ENCODE data around the gene MPP2. TPM values are rescaled to one million over a fixed set of nuclear protein-coding genes. Genes with fewer than 3 reads are reported as not detected.

Gene MPP2
- total and polyA plus RNA-seq, 2 donors from 2014 or later: 1.2 to 2.7 TPM

- intact Hi-C loops (cut with DNase I): no loop called here
- FAIRE-seq (no peak), DNase-seq (no peak)
- Histone ChIP-seq H3K9me3 (ENCODE audit: control insufficient read depth in 2 of 3, insufficient read depth in 1 of 3, low read length in 3 of 3) (no peaks in the 10 kb centered on the region), H3K36me3 (ENCODE audit: control insufficient read depth in 2 of 3, insufficient read depth in 3 of 3, low read length in 3 of 3) (no peaks in the 10 kb centered on the region), H3K27me3 (ENCODE audit: control insufficient read depth, insufficient read depth, low read length) (no peaks in the 10 kb centered on the region), H3K4me3 (ENCODE audit: low read length in 3 of 3) (peak overlapping the region in 1 of 3 donors; percentile 69), H3K4me1 (ENCODE audit: control insufficient read depth in 2 of 3, insufficient read depth in 2 of 3, low read depth in 1 of 3, low read length in 3 of 3) (peaks cover 0 to 21% (median 0%) of the 10 kb centered on the region in 3 donors), H3K27ac (ENCODE audit: low read depth in 2 of 2, low read length in 2 of 2) (no peak overlapping the region), H3K9ac (ENCODE audit: low read length in 3 of 3) (no peak overlapping the region)
- TF ChIP-seq, protein P1, sequence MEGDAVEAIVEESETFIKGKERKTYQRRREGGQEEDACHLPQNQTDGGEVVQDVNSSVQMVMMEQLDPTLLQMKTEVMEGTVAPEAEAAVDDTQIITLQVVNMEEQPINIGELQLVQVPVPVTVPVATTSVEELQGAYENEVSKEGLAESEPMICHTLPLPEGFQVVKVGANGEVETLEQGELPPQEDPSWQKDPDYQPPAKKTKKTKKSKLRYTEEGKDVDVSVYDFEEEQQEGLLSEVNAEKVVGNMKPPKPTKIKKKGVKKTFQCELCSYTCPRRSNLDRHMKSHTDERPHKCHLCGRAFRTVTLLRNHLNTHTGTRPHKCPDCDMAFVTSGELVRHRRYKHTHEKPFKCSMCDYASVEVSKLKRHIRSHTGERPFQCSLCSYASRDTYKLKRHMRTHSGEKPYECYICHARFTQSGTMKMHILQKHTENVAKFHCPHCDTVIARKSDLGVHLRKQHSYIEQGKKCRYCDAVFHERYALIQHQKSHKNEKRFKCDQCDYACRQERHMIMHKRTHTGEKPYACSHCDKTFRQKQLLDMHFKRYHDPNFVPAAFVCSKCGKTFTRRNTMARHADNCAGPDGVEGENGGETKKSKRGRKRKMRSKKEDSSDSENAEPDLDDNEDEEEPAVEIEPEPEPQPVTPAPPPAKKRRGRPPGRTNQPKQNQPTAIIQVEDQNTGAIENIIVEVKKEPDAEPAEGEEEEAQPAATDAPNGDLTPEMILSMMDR (IDR thresholded peaks at IDR 0.05; ENCODE audit: borderline replicate concordance, extremely low read depth, insufficient read depth): no peak
Observed at GRCh38 chr17:43905400-43905984, 1.8 kb downstream of the MPP2 start.

GRCh38 chr17:43901861-43902589 lies 5.3 kb downstream of the MPP2 start:
- TF ChIP-seq, protein P1 (IDR thresholded peaks at IDR 0.05; ENCODE audit: borderline replicate concordance, extremely low read depth, insufficient read depth): no peak
- Histone ChIP-seq H3K27ac (ENCODE audit: low read depth in 2 of 2, low read length in 2 of 2) (no peak overlapping the region), H3K9ac (ENCODE audit: low read length in 3 of 3) (no peak overlapping the region), H3K4me3 (ENCODE audit: low read length in 3 of 3) (no peak overlapping the region), H3K27me3 (ENCODE audit: control insufficient read depth, insufficient read depth, low read length) (no peaks in the 10 kb centered on the region), H3K36me3 (ENCODE audit: control insufficient read depth in 2 of 3, insufficient read depth in 3 of 3, low read length in 3 of 3) (no peaks in the 10 kb centered on the region), H3K9me3 (ENCODE audit: control insufficient read depth in 2 of 3, insufficient read depth in 1 of 3, low read length in 3 of 3) (no peaks in the 10 kb centered on the region), H3K4me1 (ENCODE audit: control insufficient read depth in 2 of 3, insufficient read depth in 2 of 3, low read depth in 1 of 3, low read length in 3 of 3) (peaks cover 0 to 23% (median 0%) of the 10 kb centered on the region in 3 donors)
- intact Hi-C loops (cut with DNase I): no loop called here
- FAIRE-seq (no peak), DNase-seq (no peak)

DNA sequence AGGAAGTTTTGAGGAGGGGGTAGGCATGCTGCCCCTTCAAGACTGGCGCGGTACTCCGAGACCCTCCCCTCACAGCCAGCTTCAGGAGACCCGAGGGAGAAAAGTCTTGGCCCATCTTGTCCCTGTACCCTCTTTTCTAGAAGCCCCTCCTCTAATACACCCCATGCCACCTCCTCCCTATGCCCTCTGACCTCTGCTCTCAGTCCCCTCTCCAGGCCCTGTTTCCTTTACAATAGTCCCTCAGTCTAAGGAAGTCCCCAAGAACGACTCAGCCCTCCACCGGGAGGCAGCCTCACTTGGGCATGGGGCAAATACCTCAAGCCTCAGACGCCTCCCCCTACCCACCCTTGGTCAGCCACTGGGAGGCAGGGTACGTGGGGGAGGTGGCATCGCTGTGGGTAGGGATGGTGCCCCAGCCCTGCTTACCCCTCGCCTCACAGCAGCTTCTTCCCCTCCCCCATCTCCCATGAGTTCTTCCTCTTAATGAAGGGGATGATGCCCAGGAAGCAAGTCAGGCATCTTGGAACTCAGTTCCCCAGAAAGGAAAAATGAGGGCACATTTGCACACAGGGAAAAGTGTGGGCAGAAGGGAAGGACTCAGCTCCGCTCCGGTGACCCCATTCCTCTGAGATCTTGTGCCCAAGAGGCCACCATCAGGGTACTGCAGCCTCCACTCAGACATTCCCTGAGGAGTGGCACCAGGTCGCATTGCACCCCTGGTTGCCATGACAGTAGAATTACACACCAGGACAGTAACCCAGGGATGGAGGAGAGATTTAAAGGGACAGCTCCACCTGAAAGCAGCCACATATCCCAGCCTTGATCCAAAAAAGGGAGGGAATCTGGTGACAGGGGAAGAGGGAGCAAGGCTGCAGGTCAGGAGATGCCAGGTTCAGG lies 6.2 kb downstream of the MPP2 start:
- H3K9me3 ChIP-seq (ENCODE audit: control insufficient read depth in 2 of 3, insufficient read depth in 1 of 3, low read length in 3 of 3): no peaks in the 10 kb centered on the region
- H3K4me1 ChIP-seq (ENCODE audit: control insufficient read depth in 2 of 3, insufficient read depth in 2 of 3, low read depth in 1 of 3, low read length in 3 of 3): peaks cover 0 to 18% (median 0%) of the 10 kb centered on the region in 3 donors
- TF ChIP-seq, protein P1 (IDR thresholded peaks at IDR 0.05; ENCODE audit: borderline replicate concordance, extremely low read depth, insufficient read depth): no peak
- no peaks in the 10 kb centered on the region for H3K27me3 ChIP-seq (ENCODE audit: control insufficient read depth, insufficient read depth, low read length)
- intact Hi-C loops (cut with DNase I): no loop called here
- peak in 4 of 5 donors; percentile 66 to 76 (median 74) for DNase-seq
- no peak for FAIRE-seq
- H3K27ac ChIP-seq (ENCODE audit: low read depth in 2 of 2, low read length in 2 of 2): no peak overlapping the region
- peak overlapping the region; percentile 59 to 61 (median 59) for H3K4me3 ChIP-seq (ENCODE audit: low read length in 3 of 3)
- H3K9ac ChIP-seq (ENCODE audit: low read length in 3 of 3): peak overlapping the region; percentile 9 to 35 (median 34)
- H3K36me3 ChIP-seq (ENCODE audit: control insufficient read depth in 2 of 3, insufficient read depth in 3 of 3, low read length in 3 of 3): no peaks in the 10 kb centered on the region
